ENCODE data around the gene FNDC1. TPM values are rescaled to one million over a fixed set of nuclear protein-coding genes. Genes with fewer than 3 reads are reported as not detected.
A peak's percentile ranks its signal among the peaks of the same experiment; 100 is the strongest.

FNDC1 gene
- polyA plus RNA-seq, 3 donors from 2014 or later: not detected

GRCh38 chr6:159229651-159230051 lies 60.5 kb downstream of the FNDC1 start:
- no peaks in the 10 kb centered on the region for H3K9me3 Mint-ChIP-seq
- no peaks in the 10 kb centered on the region for H3K4me1 Mint-ChIP-seq
- no peak overlapping the region for H3K27ac Mint-ChIP-seq
- DNase-seq: no peak
- H3K4me3 Mint-ChIP-seq: no peak overlapping the region
- H3K36me3 Mint-ChIP-seq: no peaks in the 10 kb centered on the region
- H3K27me3 Mint-ChIP-seq (ENCODE audit: low read depth in 3 of 3): peaks cover 5 to 11% (median 11%) of the 10 kb centered on the region in 3 donors

- no peak overlapping the region for H3K4me3 Mint-ChIP-seq
- H3K4me1 Mint-ChIP-seq: no peaks in the 10 kb centered on the region
- H3K27me3 Mint-ChIP-seq (ENCODE audit: low read depth in 3 of 3): peaks cover 5 to 14% (median 11%) of the 10 kb centered on the region in 3 donors
- H3K27ac Mint-ChIP-seq: no peak overlapping the region
- no peaks in the 10 kb centered on the region for H3K36me3 Mint-ChIP-seq
- H3K9me3 Mint-ChIP-seq: no peaks in the 10 kb centered on the region
- DNase-seq: no peak
These were observed 63.0 kb downstream of the FNDC1 start for GRCh38 chr6:159232106-159232645.

GRCh38 chr6:159232751-159233150 lies 63.6 kb downstream of the FNDC1 start:
- H3K27ac Mint-ChIP-seq: no peak overlapping the region
- no peak overlapping the region for H3K4me3 Mint-ChIP-seq
- H3K9me3 Mint-ChIP-seq: no peaks in the 10 kb centered on the region
- H3K36me3 Mint-ChIP-seq: no peaks in the 10 kb centered on the region
- DNase-seq: no peak
- H3K27me3 Mint-ChIP-seq (ENCODE audit: low read depth in 3 of 3): peaks cover 5 to 14% (median 9%) of the 10 kb centered on the region in 3 donors
- H3K4me1 Mint-ChIP-seq: no peaks in the 10 kb centered on the region

GRCh38 chr6:159233365-159234101 lies 64.3 kb downstream of the FNDC1 start:
- no peak for DNase-seq
- Mint-ChIP-seq H3K27ac (no peak overlapping the region), H3K27me3 (ENCODE audit: low read depth in 3 of 3) (peaks cover 5 to 14% (median 9%) of the 10 kb centered on the region in 3 donors), H3K4me3 (no peak overlapping the region), H3K36me3 (no peaks in the 10 kb centered on the region), H3K9me3 (no peaks in the 10 kb centered on the region), H3K4me1 (no peaks in the 10 kb centered on the region)

GRCh38 chr6:159234102-159234553 lies 64.9 kb downstream of the FNDC1 start:
- Mint-ChIP-seq H3K9me3 (no peaks in the 10 kb centered on the region), H3K4me1 (no peaks in the 10 kb centered on the region), H3K27me3 (ENCODE audit: low read depth in 3 of 3) (peaks cover 5 to 14% (median 9%) of the 10 kb centered on the region in 3 donors), H3K4me3 (no peak overlapping the region), H3K36me3 (no peaks in the 10 kb centered on the region), H3K27ac (no peak overlapping the region)
- no peak for DNase-seq

- DNase-seq: no peak
- H3K9me3 Mint-ChIP-seq: no peaks in the 10 kb centered on the region
- no peak overlapping the region for H3K4me3 Mint-ChIP-seq
- H3K4me1 Mint-ChIP-seq: no peaks in the 10 kb centered on the region
- H3K27me3 Mint-ChIP-seq (ENCODE audit: low read depth in 3 of 3): peaks cover 5 to 16% (median 6%) of the 10 kb centered on the region in 3 donors
- H3K36me3 Mint-ChIP-seq: no peaks in the 10 kb centered on the region
- no peak overlapping the region for H3K27ac Mint-ChIP-seq
These were observed 69.8 kb downstream of the FNDC1 start for GRCh38 chr6:159238920-159239558.

- Mint-ChIP-seq H3K27ac (no peak overlapping the region), H3K36me3 (no peaks in the 10 kb centered on the region), H3K9me3 (no peaks in the 10 kb centered on the region), H3K4me3 (no peak overlapping the region), H3K4me1 (no peaks in the 10 kb centered on the region), H3K27me3 (ENCODE audit: low read depth in 3 of 3) (peaks cover 0 to 6% (median 2%) of the 10 kb centered on the region in 3 donors)
- no peak for DNase-seq
These were observed 79.9 kb downstream of the FNDC1 start for GRCh38 chr6:159249128-159249527.

GRCh38 chr6:159249752-159250151 lies 80.6 kb downstream of the FNDC1 start:
- Mint-ChIP-seq H3K9me3 (no peaks in the 10 kb centered on the region), H3K27me3 (ENCODE audit: low read depth in 3 of 3) (peaks cover 2 to 6% (median 2%) of the 10 kb centered on the region in 3 donors), H3K27ac (no peak overlapping the region), H3K4me1 (no peaks in the 10 kb centered on the region), H3K36me3 (no peaks in the 10 kb centered on the region), H3K4me3 (no peak overlapping the region)
- no peak for DNase-seq

- no peaks in the 10 kb centered on the region for H3K9me3 Mint-ChIP-seq
- DNase-seq: no peak
- peaks cover 2 to 11% (median 3%) of the 10 kb centered on the region in 3 donors for H3K27me3 Mint-ChIP-seq (ENCODE audit: low read depth in 3 of 3)
- H3K27ac Mint-ChIP-seq: no peak overlapping the region
- H3K36me3 Mint-ChIP-seq: no peaks in the 10 kb centered on the region
- H3K4me1 Mint-ChIP-seq: no peaks in the 10 kb centered on the region
- no peak overlapping the region for H3K4me3 Mint-ChIP-seq
These were observed 81.4 kb downstream of the FNDC1 start for GRCh38 chr6:159250633-159251032.

GRCh38 chr6:159252955-159253508 lies 83.8 kb downstream of the FNDC1 start:
- Mint-ChIP-seq H3K27me3 (ENCODE audit: low read depth in 3 of 3) (peaks cover 1 to 13% (median 4%) of the 10 kb centered on the region in 3 donors), H3K27ac (no peak overlapping the region), H3K9me3 (no peaks in the 10 kb centered on the region), H3K4me3 (no peak overlapping the region), H3K36me3 (no peaks in the 10 kb centered on the region), H3K4me1 (no peaks in the 10 kb centered on the region)
- DNase-seq: peak in 2 of 3 donors; percentile 2 to 4

GRCh38 chr6:159254186-159254585 lies 85.0 kb downstream of the FNDC1 start:
- no peaks in the 10 kb centered on the region for H3K4me1 Mint-ChIP-seq
- no peaks in the 10 kb centered on the region for H3K9me3 Mint-ChIP-seq
- peaks cover 1 to 13% (median 7%) of the 10 kb centered on the region in 3 donors for H3K27me3 Mint-ChIP-seq (ENCODE audit: low read depth in 3 of 3)
- H3K27ac Mint-ChIP-seq: no peak overlapping the region
- H3K4me3 Mint-ChIP-seq: no peak overlapping the region
- no peaks in the 10 kb centered on the region for H3K36me3 Mint-ChIP-seq
- DNase-seq: no peak

- Mint-ChIP-seq H3K4me1 (no peaks in the 10 kb centered on the region), H3K27ac (no peak overlapping the region), H3K9me3 (no peaks in the 10 kb centered on the region), H3K27me3 (ENCODE audit: low read depth in 3 of 3) (peaks cover 3 to 13% (median 7%) of the 10 kb centered on the region in 3 donors), H3K36me3 (no peaks in the 10 kb centered on the region), H3K4me3 (no peak overlapping the region)
- no peak for DNase-seq
These were observed 86.3 kb downstream of the FNDC1 start for GRCh38 chr6:159255434-159255951.

- H3K36me3 Mint-ChIP-seq: no peaks in the 10 kb centered on the region
- H3K9me3 Mint-ChIP-seq: no peaks in the 10 kb centered on the region
- no peak for DNase-seq
- no peaks in the 10 kb centered on the region for H3K4me1 Mint-ChIP-seq
- peaks cover 3 to 12% (median 7%) of the 10 kb centered on the region in 3 donors for H3K27me3 Mint-ChIP-seq (ENCODE audit: low read depth in 3 of 3)
- peak overlapping the region in 1 of 5 donors; percentile 6 for H3K4me3 Mint-ChIP-seq
- H3K27ac Mint-ChIP-seq: no peak overlapping the region
These were observed 86.9 kb downstream of the FNDC1 start for GRCh38 chr6:159256128-159256527.

- Mint-ChIP-seq H3K27ac (no peak overlapping the region), H3K9me3 (no peaks in the 10 kb centered on the region), H3K4me3 (no peak overlapping the region), H3K36me3 (no peaks in the 10 kb centered on the region), H3K27me3 (ENCODE audit: low read depth in 3 of 3) (peaks cover 3 to 10% (median 8%) of the 10 kb centered on the region in 3 donors), H3K4me1 (no peaks in the 10 kb centered on the region)
- no peak for DNase-seq
These were observed 88.6 kb downstream of the FNDC1 start for GRCh38 chr6:159257846-159258245.
